SK-N-SH treated with all-trans-retinoic acid at 6 μM for 48 hours (cell line): Measurements from ENCODE around the gene CCDC81.

ENCODE experiments used
- ATAC-seq: fragments of 200-7000 bp; cut with Tn5 transposase; 3 replicates; pipeline ENCODE4 v1.9.1; 2020; ENCODE audit warnings: mild to moderate bottlenecking, moderate library complexity
- ARNTL ChIP-seq: fragments of 450-650 bp; formaldehyde crosslinking; IDR thresholded peaks from 2 replicates; pipeline ENCODE4 v1.5.0; 2020; ENCODE audit warnings: low read depth, mild to moderate bottlenecking, moderate library complexity, borderline replicate concordance
- BACH2 ChIP-seq: fragments of 250-450 bp; sonication (Bioruptor Pico); IDR thresholded peaks from 2 replicates; pipeline ENCODE4 v1.9.0; 2021; ENCODE audit warnings: mild to moderate bottlenecking, borderline replicate concordance
- ISL1 ChIP-seq: fragments of 250-450 bp; sonication (Bioruptor Pico); IDR thresholded peaks from 2 replicates; pipeline ENCODE4 v2.1.2; 2022; ENCODE audit warnings: mild to moderate bottlenecking, moderate library complexity
- PPARA ChIP-seq: fragments of 250-450 bp; sonication (Bioruptor Pico); IDR thresholded peaks from 2 replicates; pipeline ENCODE4 v1.5.0; 2020; ENCODE audit warnings: mild to moderate bottlenecking, borderline replicate concordance
- RARB ChIP-seq: fragments of 250-450 bp; sonication (Bioruptor Pico); IDR thresholded peaks from 2 replicates; pipeline ENCODE4 v1.8.0; 2021; ENCODE audit warnings: mild to moderate bottlenecking, moderate library complexity
- SNAI2 ChIP-seq: fragments of 250-450 bp; sonication (Bioruptor Pico); IDR thresholded peaks from 2 replicates; pipeline ENCODE4 v1.5.0; 2020; ENCODE audit warnings: mild to moderate bottlenecking, moderate library complexity
- TCF4 ChIP-seq: fragments of 250-450 bp; sonication (Bioruptor Pico); IDR thresholded peaks from 2 replicates; pipeline ENCODE4 v1.8.0; 2021; ENCODE audit warnings: mild to moderate bottlenecking, moderate library complexity, borderline replicate concordance
- TOX ChIP-seq: fragments of 250-450 bp; sonication (Bioruptor Pico); IDR thresholded peaks from 2 replicates; pipeline ENCODE4 v1.8.0; 2021; ENCODE audit warnings: mild to moderate bottlenecking, moderate library complexity, borderline replicate concordance
- ZC3H10 ChIP-seq: fragments of 250-450 bp; sonication (Bioruptor Pico); IDR thresholded peaks from 2 replicates; pipeline ENCODE4 v1.5.1; 2021; ENCODE audit warnings: mild to moderate bottlenecking, moderate library complexity
- ZFP3 ChIP-seq: fragments of 250-450 bp; sonication (Bioruptor Pico); IDR thresholded peaks from 2 replicates; pipeline ENCODE4 v1.5.0; 2020; ENCODE audit warnings: mild to moderate bottlenecking, moderate library complexity
- ZFP30 ChIP-seq: fragments of 450-650 bp; formaldehyde crosslinking; IDR thresholded peaks from 2 replicates; pipeline ENCODE4 v1.5.0; 2022; ENCODE audit warnings: mild to moderate bottlenecking, moderate library complexity
- ZNF70 ChIP-seq: fragments of 450-650 bp; formaldehyde crosslinking; IDR thresholded peaks from 2 replicates; pipeline ENCODE4 v1.5.0; 2020; ENCODE audit warnings: mild to moderate bottlenecking, moderate library complexity
- ZNF8 ChIP-seq: fragments of 450-650 bp; formaldehyde crosslinking; IDR thresholded peaks from 2 replicates; pipeline ENCODE4 v1.5.0; 2020; ENCODE audit warnings: mild to moderate bottlenecking, moderate library complexity
- TF ChIP-seq, protein P1 (sequence below): fragments of 250-450 bp; sonication (Bioruptor Pico); IDR thresholded peaks from 2 replicates; pipeline ENCODE4 v1.5.1; 2021; ENCODE audit warnings: mild to moderate bottlenecking, moderate library complexity
- TF ChIP-seq, protein P2 (sequence below): fragments of 250-450 bp; sonication (Bioruptor Pico); IDR thresholded peaks from 2 replicates; pipeline ENCODE4 v1.5.1; 2020; ENCODE audit warnings: low read depth, mild to moderate bottlenecking, moderate library complexity
- TF ChIP-seq, protein P3 (sequence below): fragments of 250-450 bp; sonication (Bioruptor Pico); IDR thresholded peaks from 2 replicates; pipeline ENCODE4 v1.8.0; 2021; ENCODE audit warnings: low read depth, mild to moderate bottlenecking, moderate library complexity, borderline replicate concordance
- TF ChIP-seq, protein P4 (sequence below): fragments of 250-450 bp; sonication (Bioruptor Pico); IDR thresholded peaks from 2 replicates; pipeline ENCODE4 v1.5.0; 2020; ENCODE audit warnings: mild to moderate bottlenecking, moderate library complexity
- TF ChIP-seq, protein P5 (sequence below): fragments of 250-450 bp; sonication (Bioruptor Pico); IDR thresholded peaks from 2 replicates; pipeline ENCODE4 v1.8.0; 2020; ENCODE audit warnings: mild to moderate bottlenecking, moderate library complexity, borderline replicate concordance

CCDC81 gene

DNA sequence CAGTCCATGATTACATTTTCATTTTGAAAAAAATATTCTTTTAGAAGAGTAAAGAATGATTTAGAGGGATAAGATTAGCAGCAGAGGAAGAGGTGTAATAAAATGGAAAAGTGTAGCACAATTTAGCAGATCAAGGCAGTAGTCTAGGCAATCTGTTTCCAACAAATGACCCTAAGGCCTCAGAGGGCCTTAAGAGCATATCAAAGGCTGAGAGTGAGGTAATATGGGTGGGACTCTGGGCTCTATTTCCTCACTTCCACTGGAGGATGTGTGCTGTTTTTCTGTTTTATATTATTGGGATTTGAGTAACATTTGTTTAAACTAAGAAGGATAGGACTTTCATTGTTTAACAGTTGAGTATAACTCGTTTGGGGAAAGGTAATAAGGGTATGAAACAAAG is 28.8 kb downstream of the CCDC81 start:
- no peak for ATAC-seq
- no peak for TF ChIP-seq ZNF8
- TF ChIP-seq ZFP30, result no peak
- TF ChIP-seq RARB, result no peak

DNA sequence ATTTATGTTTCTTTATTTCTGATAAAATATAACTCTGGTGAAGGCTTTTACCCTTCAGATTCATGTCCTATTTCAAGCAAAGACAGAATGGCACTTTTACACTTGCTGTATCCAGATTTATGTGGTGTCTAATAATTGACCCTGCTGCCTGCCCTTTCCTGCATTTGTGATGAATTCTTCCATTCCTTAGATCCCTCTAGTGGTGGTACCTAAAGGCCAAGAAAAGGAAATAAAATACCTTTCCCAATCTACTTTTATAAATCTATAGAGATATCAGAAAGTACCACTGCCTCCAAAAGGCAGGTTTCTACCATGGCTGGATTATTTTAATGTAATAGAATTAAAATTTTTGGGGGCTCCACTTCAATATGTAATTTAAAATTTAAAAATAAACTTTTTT is 34.2 kb downstream of the CCDC81 start:
- ATAC-seq, result 0 out of 3 replicates have a peak, but pooled peaks have one; percentile 30
- TF ChIP-seq, protein P1, sequence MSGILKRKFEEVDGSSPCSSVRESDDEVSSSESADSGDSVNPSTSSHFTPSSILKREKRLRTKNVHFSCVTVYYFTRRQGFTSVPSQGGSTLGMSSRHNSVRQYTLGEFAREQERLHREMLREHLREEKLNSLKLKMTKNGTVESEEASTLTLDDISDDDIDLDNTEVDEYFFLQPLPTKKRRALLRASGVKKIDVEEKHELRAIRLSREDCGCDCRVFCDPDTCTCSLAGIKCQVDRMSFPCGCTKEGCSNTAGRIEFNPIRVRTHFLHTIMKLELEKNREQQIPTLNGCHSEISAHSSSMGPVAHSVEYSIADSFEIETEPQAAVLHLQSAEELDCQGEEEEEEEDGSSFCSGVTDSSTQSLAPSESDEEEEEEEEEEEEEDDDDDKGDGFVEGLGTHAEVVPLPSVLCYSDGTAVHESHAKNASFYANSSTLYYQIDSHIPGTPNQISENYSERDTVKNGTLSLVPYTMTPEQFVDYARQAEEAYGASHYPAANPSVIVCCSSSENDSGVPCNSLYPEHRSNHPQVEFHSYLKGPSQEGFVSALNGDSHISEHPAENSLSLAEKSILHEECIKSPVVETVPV (CRISPR knock-in tag), result no peak
- TF ChIP-seq ZFP3 (CRISPR knock-in tag), result no peak
- TF ChIP-seq, protein P2, sequence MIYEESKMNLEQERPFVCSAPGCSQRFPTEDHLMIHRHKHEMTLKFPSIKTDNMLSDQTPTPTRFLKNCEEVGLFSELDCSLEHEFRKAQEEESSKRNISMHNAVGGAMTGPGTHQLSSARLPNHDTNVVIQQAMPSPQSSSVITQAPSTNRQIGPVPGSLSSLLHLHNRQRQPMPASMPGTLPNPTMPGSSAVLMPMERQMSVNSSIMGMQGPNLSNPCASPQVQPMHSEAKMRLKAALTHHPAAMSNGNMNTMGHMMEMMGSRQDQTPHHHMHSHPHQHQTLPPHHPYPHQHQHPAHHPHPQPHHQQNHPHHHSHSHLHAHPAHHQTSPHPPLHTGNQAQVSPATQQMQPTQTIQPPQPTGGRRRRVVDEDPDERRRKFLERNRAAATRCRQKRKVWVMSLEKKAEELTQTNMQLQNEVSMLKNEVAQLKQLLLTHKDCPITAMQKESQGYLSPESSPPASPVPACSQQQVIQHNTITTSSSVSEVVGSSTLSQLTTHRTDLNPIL, result no peak
- TF ChIP-seq RARB, result no peak
- TF ChIP-seq TOX (CRISPR knock-in tag), result no peak
- TF ChIP-seq, protein P3, sequence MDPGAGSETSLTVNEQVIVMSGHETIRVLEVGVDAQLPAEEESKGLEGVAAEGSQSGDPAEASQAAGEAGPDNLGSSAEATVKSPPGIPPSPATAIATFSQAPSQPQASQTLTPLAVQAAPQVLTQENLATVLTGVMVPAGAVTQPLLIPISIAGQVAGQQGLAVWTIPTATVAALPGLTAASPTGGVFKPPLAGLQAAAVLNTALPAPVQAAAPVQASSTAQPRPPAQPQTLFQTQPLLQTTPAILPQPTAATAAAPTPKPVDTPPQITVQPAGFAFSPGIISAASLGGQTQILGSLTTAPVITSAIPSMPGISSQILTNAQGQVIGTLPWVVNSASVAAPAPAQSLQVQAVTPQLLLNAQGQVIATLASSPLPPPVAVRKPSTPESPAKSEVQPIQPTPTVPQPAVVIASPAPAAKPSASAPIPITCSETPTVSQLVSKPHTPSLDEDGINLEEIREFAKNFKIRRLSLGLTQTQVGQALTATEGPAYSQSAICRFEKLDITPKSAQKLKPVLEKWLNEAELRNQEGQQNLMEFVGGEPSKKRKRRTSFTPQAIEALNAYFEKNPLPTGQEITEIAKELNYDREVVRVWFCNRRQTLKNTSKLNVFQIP (CRISPR knock-in tag), result no peak
- no peak for TF ChIP-seq ZNF70 (CRISPR knock-in tag)
- TF ChIP-seq BACH2 (CRISPR knock-in tag), result no peak

DNA sequence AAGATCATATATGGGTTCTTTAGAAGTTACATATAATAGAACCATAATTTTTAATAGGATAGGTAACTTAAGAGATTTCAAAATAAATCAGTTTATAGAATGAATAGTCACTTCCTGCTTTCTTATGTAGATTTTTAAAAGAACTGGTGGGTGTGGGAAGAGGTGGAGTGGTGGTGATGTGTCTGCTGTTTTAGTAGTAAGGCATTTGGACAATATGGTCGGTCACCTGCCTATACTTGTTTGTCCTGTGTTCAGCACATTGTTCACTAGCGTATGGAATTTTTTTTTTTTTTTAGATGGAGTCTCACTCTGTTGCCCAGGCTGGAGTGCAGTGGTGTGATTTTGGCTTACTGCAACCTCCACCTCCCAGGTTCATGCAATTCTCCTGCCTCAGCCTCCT is 39.3 kb downstream of the CCDC81 start:
- ATAC-seq, result no peak

DNA sequence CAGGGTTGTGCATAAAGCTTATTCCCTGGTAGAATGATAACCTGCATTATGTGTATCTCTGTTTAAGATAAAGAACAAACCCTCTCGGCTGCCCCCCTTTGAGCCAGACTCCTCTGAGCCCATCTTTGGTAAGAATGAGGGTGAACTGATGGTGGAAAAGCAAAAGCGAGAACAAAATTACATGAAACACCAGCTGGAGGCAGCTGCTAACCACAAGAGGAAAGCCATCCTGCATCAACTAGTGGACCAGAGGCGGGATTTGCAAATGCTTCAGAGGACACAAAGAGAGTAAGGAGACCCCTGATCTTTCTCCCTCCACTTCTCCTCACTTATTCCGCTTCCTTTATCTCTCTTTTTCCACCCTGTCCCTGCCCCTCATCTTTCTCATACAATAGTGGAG is 40.3 kb downstream of the CCDC81 start:
- TF ChIP-seq, protein P3 (CRISPR knock-in tag), result no peak
- no peak for TF ChIP-seq TCF4 (CRISPR knock-in tag)

More for the DNA sequence above, 39.3 kb downstream of the CCDC81 start:
- TF ChIP-seq ISL1 (no peak), SNAI2 (no peak), ZFP3 (CRISPR knock-in tag) (no peak), ARNTL (CRISPR knock-in tag) (no peak), PPARA (CRISPR knock-in tag) (no peak)
- TF ChIP-seq, protein P2, result no peak
- TF ChIP-seq, all 23 proteins: peak for 0

DNA sequence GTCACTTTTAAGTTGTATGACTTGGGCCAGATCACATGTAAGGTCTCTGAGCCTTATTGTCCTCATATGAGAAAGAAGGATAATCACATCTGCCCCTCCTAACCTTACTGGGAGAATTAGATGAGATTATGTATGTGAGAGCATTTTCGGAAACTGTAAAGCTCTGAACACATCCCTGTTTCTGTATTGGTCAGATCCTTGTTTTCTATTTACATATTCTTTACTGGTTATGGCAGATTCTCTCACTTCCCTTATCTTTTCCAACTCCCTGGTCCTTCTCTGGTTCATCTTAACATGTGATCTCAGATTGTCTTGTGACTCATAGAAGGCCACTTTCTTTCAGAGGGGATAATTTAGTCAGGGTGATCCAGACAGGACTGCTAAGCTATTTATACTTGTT is 41.8 kb downstream of the CCDC81 start:
- ATAC-seq, result 0 out of 3 replicates have a peak, but pooled peaks have one; percentile 16
- TF ChIP-seq, protein P2, result no peak
- no peak for TF ChIP-seq TOX (CRISPR knock-in tag)
- no peak for TF ChIP-seq BACH2 (CRISPR knock-in tag)
- TF ChIP-seq, protein P3 (CRISPR knock-in tag), result no peak
- TF ChIP-seq, protein P4, sequence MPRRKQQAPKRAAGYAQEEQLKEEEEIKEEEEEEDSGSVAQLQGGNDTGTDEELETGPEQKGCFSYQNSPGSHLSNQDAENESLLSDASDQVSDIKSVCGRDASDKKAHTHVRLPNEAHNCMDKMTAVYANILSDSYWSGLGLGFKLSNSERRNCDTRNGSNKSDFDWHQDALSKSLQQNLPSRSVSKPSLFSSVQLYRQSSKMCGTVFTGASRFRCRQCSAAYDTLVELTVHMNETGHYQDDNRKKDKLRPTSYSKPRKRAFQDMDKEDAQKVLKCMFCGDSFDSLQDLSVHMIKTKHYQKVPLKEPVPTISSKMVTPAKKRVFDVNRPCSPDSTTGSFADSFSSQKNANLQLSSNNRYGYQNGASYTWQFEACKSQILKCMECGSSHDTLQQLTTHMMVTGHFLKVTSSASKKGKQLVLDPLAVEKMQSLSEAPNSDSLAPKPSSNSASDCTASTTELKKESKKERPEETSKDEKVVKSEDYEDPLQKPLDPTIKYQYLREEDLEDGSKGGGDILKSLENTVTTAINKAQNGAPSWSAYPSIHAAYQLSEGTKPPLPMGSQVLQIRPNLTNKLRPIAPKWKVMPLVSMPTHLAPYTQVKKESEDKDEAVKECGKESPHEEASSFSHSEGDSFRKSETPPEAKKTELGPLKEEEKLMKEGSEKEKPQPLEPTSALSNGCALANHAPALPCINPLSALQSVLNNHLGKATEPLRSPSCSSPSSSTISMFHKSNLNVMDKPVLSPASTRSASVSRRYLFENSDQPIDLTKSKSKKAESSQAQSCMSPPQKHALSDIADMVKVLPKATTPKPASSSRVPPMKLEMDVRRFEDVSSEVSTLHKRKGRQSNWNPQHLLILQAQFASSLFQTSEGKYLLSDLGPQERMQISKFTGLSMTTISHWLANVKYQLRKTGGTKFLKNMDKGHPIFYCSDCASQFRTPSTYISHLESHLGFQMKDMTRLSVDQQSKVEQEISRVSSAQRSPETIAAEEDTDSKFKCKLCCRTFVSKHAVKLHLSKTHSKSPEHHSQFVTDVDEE (CRISPR knock-in tag), result no peak
- TF ChIP-seq SNAI2, result no peak
- no peak for TF ChIP-seq TCF4 (CRISPR knock-in tag)
- TF ChIP-seq, protein P5, sequence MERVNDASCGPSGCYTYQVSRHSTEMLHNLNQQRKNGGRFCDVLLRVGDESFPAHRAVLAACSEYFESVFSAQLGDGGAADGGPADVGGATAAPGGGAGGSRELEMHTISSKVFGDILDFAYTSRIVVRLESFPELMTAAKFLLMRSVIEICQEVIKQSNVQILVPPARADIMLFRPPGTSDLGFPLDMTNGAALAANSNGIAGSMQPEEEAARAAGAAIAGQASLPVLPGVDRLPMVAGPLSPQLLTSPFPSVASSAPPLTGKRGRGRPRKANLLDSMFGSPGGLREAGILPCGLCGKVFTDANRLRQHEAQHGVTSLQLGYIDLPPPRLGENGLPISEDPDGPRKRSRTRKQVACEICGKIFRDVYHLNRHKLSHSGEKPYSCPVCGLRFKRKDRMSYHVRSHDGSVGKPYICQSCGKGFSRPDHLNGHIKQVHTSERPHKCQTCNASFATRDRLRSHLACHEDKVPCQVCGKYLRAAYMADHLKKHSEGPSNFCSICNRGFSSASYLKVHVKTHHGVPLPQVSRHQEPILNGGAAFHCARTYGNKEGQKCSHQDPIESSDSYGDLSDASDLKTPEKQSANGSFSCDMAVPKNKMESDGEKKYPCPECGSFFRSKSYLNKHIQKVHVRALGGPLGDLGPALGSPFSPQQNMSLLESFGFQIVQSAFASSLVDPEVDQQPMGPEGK (CRISPR knock-in tag), result no peak
- TF ChIP-seq ZC3H10 (CRISPR knock-in tag), result no peak
- TF ChIP-seq ZFP30, result no peak

More for the DNA sequence above, 40.3 kb downstream of the CCDC81 start:
- ATAC-seq, result no peak
